Ectodermal cell (in vitro differentiated cells): ENCODE results near the gene MRPL2.
A peak's percentile ranks its signal among the peaks of the same experiment; 100 is the strongest.

Experiments
- H3K27ac ChIP-seq: 2 replicates; pipeline ENCODE4 v1.7.0; 2013; ENCODE audit warnings: mild to moderate bottlenecking, low read depth, low read length; ENCODE audit not compliant: insufficient read depth, poor library complexity, severe bottlenecking
- H3K27me3 ChIP-seq: 2 replicates; pipeline ENCODE4 v1.7.0; 2013; ENCODE audit warnings: mild to moderate bottlenecking, low read length; ENCODE audit not compliant: insufficient read depth, control insufficient read depth, poor library complexity, severe bottlenecking
- H3K36me3 ChIP-seq: one replicate; pipeline ENCODE4 v1.7.0; 2013; ENCODE audit warnings: low read length; ENCODE audit not compliant: control insufficient read depth, insufficient read depth
- H3K4me1 ChIP-seq: one replicate; pipeline ENCODE4 v1.7.0; 2013; ENCODE audit warnings: low read length; ENCODE audit not compliant: control insufficient read depth, insufficient read depth
- H3K4me3 ChIP-seq: 2 replicates; pipeline ENCODE4 v1.7.0; 2013; ENCODE audit warnings: low read depth, low read length, control low read depth; ENCODE audit not compliant: insufficient read depth
- H3K9me3 ChIP-seq: 2 replicates; pipeline ENCODE4 v1.7.0; 2013; ENCODE audit warnings: mild to moderate bottlenecking, low read length, moderate library complexity; ENCODE audit not compliant: control insufficient read depth
- WGBS, 2 experiments: methylation state at CpG; one replicate each; pipeline ENCODE4 v1.1.7; 2013; ENCODE audit warnings: missing lambda C conversion rate in 2 of 2; 5-methylcytosine and 5-hydroxymethylcytosine counted together

Gene MRPL2

DNA sequence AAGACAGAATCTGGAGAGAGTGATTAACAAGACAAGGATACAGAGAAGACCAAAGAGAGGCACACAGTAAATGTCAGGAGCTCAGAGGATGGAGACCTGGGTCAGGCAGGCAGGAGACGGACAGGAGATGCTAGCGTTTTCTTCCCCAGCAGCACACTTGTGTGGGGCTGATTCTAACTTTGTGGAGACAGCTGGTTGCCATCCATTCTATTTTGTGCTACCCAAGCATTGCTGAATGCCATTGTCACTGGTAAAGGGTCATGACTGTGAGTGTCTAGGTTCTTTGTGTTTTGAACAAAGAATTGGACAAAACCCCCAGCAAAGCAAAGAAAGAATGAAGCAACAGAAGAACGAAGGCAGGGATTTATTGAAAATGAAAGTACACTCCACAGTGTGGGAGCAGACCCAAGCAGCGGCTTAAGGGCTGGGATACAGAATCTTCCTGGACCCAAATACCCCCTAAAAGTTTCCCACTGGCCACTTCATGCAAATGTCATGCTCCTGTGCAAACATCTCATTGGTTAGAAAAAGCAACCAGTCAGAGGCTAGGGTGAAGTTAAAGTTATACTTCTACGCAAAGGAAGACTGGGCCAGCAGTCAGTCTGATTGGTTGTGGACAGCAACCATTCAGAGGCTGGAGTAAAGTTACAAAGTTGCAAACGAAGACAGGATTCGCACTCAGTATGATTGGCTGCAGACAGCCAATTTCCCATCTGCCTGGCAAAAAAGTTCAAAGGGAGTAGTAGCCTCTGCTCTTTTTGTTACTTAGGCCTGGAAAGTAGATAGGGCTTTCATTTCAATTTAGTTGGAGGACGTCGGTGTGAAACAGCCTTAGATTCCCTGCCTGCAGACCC is 34.4 kb upstream of the MRPL2 start:
- no peak overlapping the region for H3K4me3 ChIP-seq
- H3K27me3 ChIP-seq = no peaks in the 10 kb centered on the region
- WGBS, 2 experiments = 77 to 78% methylated on average over 9 of the region's 9 CpGs
- H3K27ac ChIP-seq = peak overlapping the region; percentile 73
- no peaks in the 10 kb centered on the region for H3K36me3 ChIP-seq
- H3K9me3 ChIP-seq = no peaks in the 10 kb centered on the region
- peaks cover 59% of the 10 kb centered on the region for H3K4me1 ChIP-seq

DNA sequence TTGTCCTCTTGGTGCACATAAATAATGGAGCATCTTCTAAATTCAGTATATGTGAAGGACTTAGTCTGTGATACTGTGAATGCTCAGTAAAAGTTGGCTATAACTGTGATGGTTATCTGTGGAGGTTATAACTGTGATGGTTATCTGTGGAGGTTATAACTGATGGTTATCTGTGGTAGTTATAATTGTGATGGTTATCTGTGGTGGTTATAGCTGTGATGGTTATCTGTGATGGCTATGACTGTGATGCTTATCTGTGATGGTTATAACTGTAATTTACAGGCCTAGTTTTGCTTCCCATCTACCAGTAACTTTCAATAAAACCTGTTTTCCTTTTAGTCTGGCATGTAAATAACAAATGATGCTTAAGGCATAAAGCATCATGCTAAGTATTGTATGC is 33.4 kb upstream of the MRPL2 start:
- no peaks in the 10 kb centered on the region for H3K9me3 ChIP-seq
- H3K27ac ChIP-seq = no peak overlapping the region
- H3K4me1 ChIP-seq = peaks cover 59% of the 10 kb centered on the region
- no peaks in the 10 kb centered on the region for H3K36me3 ChIP-seq
- H3K27me3 ChIP-seq = no peaks in the 10 kb centered on the region
- H3K4me3 ChIP-seq = no peak overlapping the region

DNA sequence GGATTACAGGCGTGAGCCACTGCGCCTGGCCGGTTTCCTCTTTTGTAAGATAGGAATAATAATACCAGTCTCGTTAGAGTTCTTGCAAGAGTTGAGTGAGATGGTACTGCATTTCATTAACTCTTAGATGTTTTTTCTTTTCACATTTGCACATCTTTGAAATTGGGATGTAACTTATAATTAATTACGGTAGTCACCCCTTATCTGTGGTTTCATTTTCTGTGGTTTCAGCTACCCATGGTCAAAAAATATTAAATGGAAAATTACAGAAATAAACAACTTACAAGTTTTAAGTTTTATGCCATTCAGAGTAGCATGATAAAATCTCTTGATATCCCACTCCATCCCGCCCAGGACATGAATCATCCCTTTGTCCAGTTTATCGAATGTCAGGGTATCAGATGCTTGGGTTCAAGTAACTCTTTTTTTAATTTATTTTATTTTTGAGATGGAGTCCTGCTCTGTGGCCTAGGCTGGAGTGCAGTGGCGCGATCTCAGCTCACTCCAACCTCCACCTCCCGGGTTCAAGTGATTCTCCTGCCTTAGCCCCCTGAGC is 32.3 kb upstream of the MRPL2 start:
- Histone ChIP-seq H3K27ac (no peak overlapping the region), H3K4me3 (no peak overlapping the region), H3K36me3 (no peaks in the 10 kb centered on the region), H3K4me1 (peaks cover 51% of the 10 kb centered on the region), H3K9me3 (no peaks in the 10 kb centered on the region), H3K27me3 (no peaks in the 10 kb centered on the region)
- 89 to 90% methylated on average over 9 to 10 of the region's 10 CpGs for WGBS, 2 experiments

DNA sequence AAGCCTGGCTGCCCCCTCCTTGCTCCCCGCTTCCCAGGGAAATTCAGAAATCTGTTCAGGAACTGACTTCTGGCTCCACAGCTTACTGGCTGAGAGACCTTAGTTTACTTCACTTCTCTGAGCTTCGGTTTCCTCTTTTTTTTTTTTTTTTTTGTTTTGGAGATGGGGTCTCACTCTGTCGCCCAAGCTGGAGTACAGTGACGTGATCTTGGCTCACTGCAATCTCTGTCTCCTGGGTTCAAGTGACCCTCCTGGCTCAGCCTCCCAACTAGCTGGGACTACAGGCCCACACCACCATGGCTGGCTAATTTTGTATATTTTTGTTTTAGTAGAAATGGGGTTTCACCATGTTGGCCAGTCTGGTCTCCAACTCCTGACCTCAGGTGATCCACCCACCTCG is 31.8 kb upstream of the MRPL2 start:
- Histone ChIP-seq H3K4me3 (no peak overlapping the region), H3K36me3 (no peaks in the 10 kb centered on the region), H3K4me1 (peaks cover 47% of the 10 kb centered on the region), H3K9me3 (no peaks in the 10 kb centered on the region), H3K27me3 (no peaks in the 10 kb centered on the region), H3K27ac (peak overlapping the region; percentile 88)
- WGBS, 2 experiments = 68 to 70% methylated on average over 5 of the region's 5 CpGs

DNA sequence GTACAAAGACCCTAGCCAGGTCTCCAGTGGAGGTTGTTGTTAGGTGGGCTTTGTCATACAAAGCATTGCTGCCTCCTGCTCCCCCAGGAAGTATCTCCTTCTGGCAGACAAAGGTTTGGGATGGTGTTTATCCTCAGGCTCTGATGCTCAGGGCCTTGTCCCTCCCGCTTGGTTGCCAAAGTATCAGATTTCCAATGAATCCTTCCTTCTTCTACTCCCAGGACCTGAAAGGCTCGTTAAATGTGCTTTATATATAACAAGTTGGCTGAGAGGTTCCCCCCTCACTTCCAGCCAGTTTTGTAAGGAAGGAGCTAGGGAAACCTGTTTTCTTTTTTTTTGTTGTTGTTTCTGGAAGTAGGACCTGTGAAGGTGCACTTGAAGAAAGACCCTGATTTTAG is 31.3 kb upstream of the MRPL2 start:
- H3K36me3 ChIP-seq = no peaks in the 10 kb centered on the region

GRCh38 chr6:43089874-43090558 is 30.8 kb upstream of the MRPL2 start:
- Histone ChIP-seq H3K27ac (peak overlapping the region; percentile 88), H3K27me3 (no peaks in the 10 kb centered on the region), H3K9me3 (no peaks in the 10 kb centered on the region), H3K4me3 (peak overlapping the region; percentile 10), H3K4me1 (peaks cover 38% of the 10 kb centered on the region), H3K36me3 (no peaks in the 10 kb centered on the region)
- WGBS, 2 experiments = 16 to 18% methylated on average over 8 of the region's 8 CpGs

More for the DNA sequence above, 31.3 kb upstream of the MRPL2 start:
- WGBS, 2 experiments = 0% methylated on average over 1 to 2 of the region's 2 CpGs
- H3K4me1 ChIP-seq = peaks cover 42% of the 10 kb centered on the region
- H3K27ac ChIP-seq = peak overlapping the region; percentile 88
- no peaks in the 10 kb centered on the region for H3K9me3 ChIP-seq
- H3K27me3 ChIP-seq = no peaks in the 10 kb centered on the region
- H3K4me3 ChIP-seq = peak overlapping the region; percentile 11

DNA sequence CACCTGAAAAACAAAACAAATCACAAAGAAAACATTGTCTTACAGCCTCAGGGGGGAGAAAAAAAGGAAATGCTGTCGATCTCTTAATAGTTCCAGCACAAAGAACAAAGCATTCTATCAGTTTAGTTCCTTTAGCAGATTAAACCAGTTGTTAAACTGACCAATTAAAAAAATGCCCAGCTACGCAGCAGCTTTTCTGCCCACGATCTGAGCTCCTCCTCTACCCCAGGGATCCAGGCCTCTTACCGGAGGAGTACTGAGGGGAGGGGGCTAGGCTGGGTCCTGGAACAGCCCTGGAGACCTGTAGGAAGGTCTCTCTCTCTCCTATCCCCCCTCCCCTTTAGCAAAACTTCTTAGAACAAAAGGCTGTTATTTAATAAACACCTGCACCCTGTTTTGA is 30.2 kb upstream of the MRPL2 start:
- Histone ChIP-seq H3K4me3 (peak overlapping the region; percentile 10), H3K9me3 (no peaks in the 10 kb centered on the region), H3K36me3 (no peaks in the 10 kb centered on the region), H3K27ac (peak overlapping the region; percentile 88), H3K4me1 (peaks cover 38% of the 10 kb centered on the region), H3K27me3 (no peaks in the 10 kb centered on the region)
- 0 to 4% methylated on average over 3 to 4 of the region's 4 CpGs for WGBS, 2 experiments

DNA sequence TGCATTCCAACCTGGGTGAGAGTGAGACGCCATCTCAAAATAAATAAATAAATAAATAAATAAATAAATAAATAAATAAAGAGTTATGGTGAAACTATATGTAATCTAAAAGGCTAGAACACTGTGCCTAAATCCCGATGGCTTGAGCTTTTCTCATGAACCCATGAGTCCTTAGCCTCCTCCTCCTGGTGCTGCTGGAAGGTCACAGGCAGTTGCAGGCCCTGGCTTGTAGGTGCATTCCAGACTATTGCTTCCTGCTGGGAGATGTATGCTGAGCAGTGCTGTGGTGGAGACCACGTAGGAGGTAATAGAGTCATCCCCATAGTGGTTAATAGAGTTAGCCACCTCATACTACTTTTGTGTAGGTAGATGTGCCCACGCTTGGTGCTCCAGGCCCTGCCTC is 29.4 kb upstream of the MRPL2 start:
- Histone ChIP-seq H3K36me3 (no peaks in the 10 kb centered on the region), H3K4me1 (peaks cover 34% of the 10 kb centered on the region), H3K9me3 (no peaks in the 10 kb centered on the region), H3K4me3 (no peak overlapping the region), H3K27me3 (no peaks in the 10 kb centered on the region), H3K27ac (no peak overlapping the region)
- WGBS, 2 experiments = 83 to 85% methylated on average over 3 to 4 of the region's 4 CpGs

DNA sequence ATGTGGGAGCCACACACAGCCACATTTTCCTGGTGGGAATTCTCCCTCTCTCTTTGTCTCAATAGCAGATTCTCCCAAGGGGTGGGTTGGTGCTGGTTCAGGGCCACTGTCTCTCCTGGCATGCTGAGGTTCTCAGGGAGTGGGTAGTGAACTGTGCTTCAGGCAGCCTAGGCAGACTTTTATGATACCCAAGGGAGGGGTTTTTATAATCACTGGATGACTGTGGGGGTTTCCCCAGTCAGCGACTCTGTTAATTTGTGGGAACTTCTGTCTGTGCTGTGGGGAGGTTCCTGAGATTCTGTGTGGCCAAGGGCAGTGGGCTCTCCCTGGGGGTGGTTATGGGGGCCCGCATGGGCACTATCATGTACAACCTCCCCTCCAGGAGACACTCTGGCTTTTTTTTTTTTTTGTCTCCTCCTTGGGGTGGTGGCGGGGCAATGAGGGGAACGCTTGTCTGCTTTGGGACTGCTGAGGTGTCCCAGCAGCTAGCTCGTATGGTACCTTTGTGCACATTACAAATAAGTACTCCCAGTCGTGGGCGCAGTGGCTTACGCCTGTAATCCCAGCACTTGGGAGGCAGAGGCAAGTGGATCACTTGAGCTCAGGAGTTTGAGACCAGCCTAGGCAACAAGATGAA is 26.9 kb upstream of the MRPL2 start:
- Histone ChIP-seq H3K36me3 (no peaks in the 10 kb centered on the region), H3K27me3 (no peaks in the 10 kb centered on the region), H3K9me3 (no peaks in the 10 kb centered on the region), H3K27ac (no peak overlapping the region), H3K4me1 (peaks cover 24% of the 10 kb centered on the region), H3K4me3 (no peak overlapping the region)
- 87 to 88% methylated on average over 8 of the region's 8 CpGs for WGBS, 2 experiments
